Erythroblast (primary cell): ENCODE results near the gene RBP3.

Experiments
- GATA1 ChIP-seq: IDR thresholded peaks from 2 replicates; pipeline ENCODE4 v1.6.1; 2011; ENCODE audit warnings: low read depth, mild to moderate bottlenecking, control low read depth, low read length, moderate library complexity
- POLR2A ChIP-seq: IDR thresholded peaks from 2 replicates; pipeline ENCODE4 v1.6.1; 2011; ENCODE audit warnings: mild to moderate bottlenecking, low read length

DNA sequence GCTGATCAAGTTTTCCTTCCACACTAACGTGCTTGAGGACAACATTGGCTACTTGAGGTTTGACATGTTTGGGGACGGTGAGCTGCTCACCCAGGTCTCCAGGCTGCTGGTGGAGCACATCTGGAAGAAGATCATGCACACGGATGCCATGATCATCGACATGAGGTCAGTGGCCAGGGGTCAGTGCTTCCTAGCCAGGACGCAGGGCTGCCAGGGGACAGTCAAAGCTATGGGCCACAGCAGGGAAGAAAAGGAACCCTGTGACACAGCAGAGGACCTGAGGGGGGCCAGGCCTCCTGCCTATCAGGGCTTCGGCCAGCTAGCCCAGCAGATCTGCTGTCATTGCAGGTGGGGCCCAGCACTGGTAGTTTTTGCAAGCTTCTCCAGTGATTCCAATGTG, 5.2 kb downstream of the RBP3 start:
- TF ChIP-seq POLR2A, result no peak
- TF ChIP-seq GATA1, result no peak
